GM12878 (cell line): ENCODE results near the gene RIPK4. TPM values are rescaled to one million over a fixed set of nuclear protein-coding genes. Genes with fewer than 3 reads are reported as not detected.

Experiments used
- ATAC-seq: fragments of 200-7000 bp; cut with Tn5 transposase; 3 replicates; pipeline ENCODE4 v1.9.1; 2020; ENCODE audit warnings: mild to moderate bottlenecking, moderate library complexity
- BruUV-seq: library from RNA; stranded (reverse); fragments of 400-500 nt; replicated peaks from 2 replicates; lab custom pipeline; 2021; lab: Mats Ljungman, UMichigan
- CTCF ChIA-PET: fragments of 300-600 bp; sonication (Branson Sonifier 250); formaldehyde crosslinking; extraction: SDS; loops from one replicate; lab custom pipeline; 2021; ENCODE audit warnings: inconsistent platforms; lab: Yijun Ruan, JAX
- POLR2A ChIA-PET: fragments of 350-600 bp; formaldehyde crosslinking; extraction: SDS; loops from one replicate; lab custom pipeline; 2021; ENCODE audit warnings: inconsistent platforms; lab: Charles Lee
- RAD21 ChIA-PET: fragments of 300-600 bp; sonication (Branson Sonifier 250); formaldehyde crosslinking; loops from one replicate; lab custom pipeline; 2023; ENCODE audit warnings: antibody characterized with exemption; ENCODE audit not compliant: unreplicated experiment; lab: Charles Lee
- SMC1A ChIA-PET: fragments of 300-600 bp; sonication (Branson Sonifier 250); formaldehyde crosslinking; loops from one replicate; lab custom pipeline; 2023; ENCODE audit not compliant: unreplicated experiment, uncharacterized antibody; lab: Charles Lee
- DNase-seq: peaks from one replicate; pipeline ENCODE4 v3.0.0-alpha.2; 2011; ENCODE audit warnings: low read depth, low spot score
- FAIRE-seq: peaks from 3 replicates; lab custom pipeline; 2011; peaks lifted over from hg19 to GRCh38; lab: Jason Lieb, UNC
- H2AFZ ChIP-seq: 2 replicates; pipeline ENCODE4 v1.6.0; 2011; ENCODE audit warnings: low read depth, low read length, control low read depth; ENCODE audit not compliant: control insufficient read depth
- H3K27ac ChIP-seq: 2 replicates; pipeline ENCODE4 v1.5.1; 2011; ENCODE audit warnings: control low read depth; ENCODE audit not compliant: control insufficient read depth, insufficient read depth
- H3K27me3 ChIP-seq, 2 experiments: replicated peaks in 1 of 2; 2 replicates each; pipeline versions ENCODE4 v1.6.0 to v1.6.1; 2011; ENCODE audit warnings: low read length in 1 of 2; ENCODE audit not compliant: control insufficient read depth in 2 of 2, insufficient read depth in 2 of 2
- H3K36me3 ChIP-seq, 2 experiments: 2 replicates each; pipeline ENCODE4 v1.5.1; 2011; ENCODE audit warnings: low read length in 1 of 2; ENCODE audit not compliant: control insufficient read depth in 2 of 2, insufficient read depth in 2 of 2
- H3K4me1 ChIP-seq: 2 replicates; pipeline ENCODE4 v1.6.1; 2011; ENCODE audit warnings: mild to moderate bottlenecking, low read length, moderate library complexity, mixed read lengths; ENCODE audit not compliant: control insufficient read depth, insufficient read depth
- H3K4me2 ChIP-seq: 2 replicates; pipeline ENCODE4 v1.6.0; 2011; ENCODE audit warnings: control low read depth; ENCODE audit not compliant: control insufficient read depth, insufficient read depth
- H3K4me3 ChIP-seq: fragments of 200-600 bp; sonication (generic); 2 replicates; pipeline ENCODE4 v1.5.1; 2016
- H3K79me2 ChIP-seq: 2 replicates; pipeline ENCODE4 v1.6.0; 2011; ENCODE audit warnings: low read length; ENCODE audit not compliant: control insufficient read depth, insufficient read depth
- H3K9ac ChIP-seq: 2 replicates; pipeline ENCODE4 v1.8.0; 2011; ENCODE audit warnings: low read length, control low read depth, mixed read lengths; ENCODE audit not compliant: control insufficient read depth, insufficient read depth
- H3K9me3 ChIP-seq: replicated peaks from 3 replicates; pipeline ENCODE4 v1.5.1; 2011; ENCODE audit warnings: mild to moderate bottlenecking, low read length; ENCODE audit not compliant: control insufficient read depth, insufficient read depth
- H4K20me1 ChIP-seq: 2 replicates; pipeline ENCODE4 v1.6.0; 2011; ENCODE audit not compliant: control insufficient read depth, insufficient read depth
- BCLAF1 ChIP-seq: fragments of 450-650 bp; IDR thresholded peaks from 2 replicates; pipeline ENCODE4 v1.6.1; 2017; ENCODE audit warnings: antibody characterized with exemption, mild to moderate bottlenecking, moderate library complexity
- CBX3 ChIP-seq: fragments of 200-600 bp; sonication (generic); IDR thresholded peaks from 2 replicates; pipeline ENCODE4 v1.6.1; 2016; ENCODE audit warnings: low read depth, borderline replicate concordance
- CTCF ChIP-seq, 3 experiments: IDR thresholded peaks in 2 of 3; conservative IDR thresholded peaks in 1 of 3; 2 replicates each; pipeline ENCODE4 v1.5.1; 2011; ENCODE audit warnings: low read depth in 3 of 3, low read length in 3 of 3, mild to moderate bottlenecking in 3 of 3, control low read depth in 2 of 3, moderate library complexity in 2 of 3, inconsistent platforms in 1 of 3, mixed read lengths in 1 of 3; ENCODE audit not compliant: control insufficient read depth in 2 of 3, insufficient read depth in 1 of 3; ENCODE audit errors: extremely low read depth in 1 of 3
- FOXK2 ChIP-seq: fragments of 450-650 bp; IDR thresholded peaks from 2 replicates; pipeline ENCODE4 v1.6.1; 2017; ENCODE audit warnings: mild to moderate bottlenecking, moderate library complexity
- HCFC1 ChIP-seq: fragments of 150-350 bp; IDR thresholded peaks from 2 replicates; pipeline ENCODE4 v1.6.1; 2014; ENCODE audit warnings: low read length
- KDM1A ChIP-seq: fragments of 200-600 bp; sonication (generic); IDR thresholded peaks from 2 replicates; pipeline ENCODE4 v1.6.1; 2016; ENCODE audit warnings: borderline replicate concordance
- NBN ChIP-seq: fragments of 450-650 bp; IDR thresholded peaks from 2 replicates; pipeline ENCODE4 v1.6.1; 2016
- NFYA ChIP-seq: IDR thresholded peaks from 2 replicates; pipeline ENCODE4 v1.6.1; 2011; ENCODE audit warnings: low read depth, mild to moderate bottlenecking, low read length, improper control_type of control experiment, borderline replicate concordance
- PAX8 ChIP-seq: fragments of 450-650 bp; IDR thresholded peaks from 2 replicates; pipeline ENCODE4 v1.6.1; 2017; ENCODE audit warnings: mild to moderate bottlenecking, moderate library complexity
- SMAD1 ChIP-seq: fragments of 450-650 bp; IDR thresholded peaks from 2 replicates; pipeline ENCODE4 v1.6.1; 2018; ENCODE audit warnings: mild to moderate bottlenecking, low read depth; ENCODE audit not compliant: partially characterized antibody
- SMAD5 ChIP-seq: IDR thresholded peaks from 2 replicates; pipeline ENCODE4 v1.6.1; 2016; ENCODE audit warnings: antibody characterized with exemption, low read depth
- SMC3 ChIP-seq: IDR thresholded peaks from 2 replicates; pipeline ENCODE4 v1.6.1; 2011; ENCODE audit warnings: low read length, improper control_type of control experiment, borderline replicate concordance
- TARDBP ChIP-seq: IDR thresholded peaks from 2 replicates; pipeline ENCODE4 v1.6.1; 2016; ENCODE audit warnings: borderline replicate concordance
- TBL1XR1 ChIP-seq: IDR thresholded peaks from 2 replicates; pipeline ENCODE4 v1.6.1; 2012; ENCODE audit warnings: low read depth, low read length, improper control_type of control experiment
- TCF3 ChIP-seq: IDR thresholded peaks from 2 replicates; pipeline ENCODE4 v1.6.1; 2012; ENCODE audit warnings: low read depth, mild to moderate bottlenecking, low read length, borderline replicate concordance; ENCODE audit not compliant: insufficient read depth
- TCF7 ChIP-seq: IDR thresholded peaks from 2 replicates; pipeline ENCODE4 v1.6.1; 2014; ENCODE audit warnings: antibody characterized with exemption, borderline replicate concordance
- ZBTB40 ChIP-seq: fragments of 450-650 bp; IDR thresholded peaks from 2 replicates; pipeline ENCODE4 v1.6.1; 2016; ENCODE audit warnings: mild to moderate bottlenecking, moderate library complexity, borderline replicate concordance
- ZNF207 ChIP-seq: fragments of 450-650 bp; IDR thresholded peaks from 2 replicates; pipeline ENCODE4 v1.6.1; 2014; ENCODE audit warnings: antibody characterized with exemption, mild to moderate bottlenecking, borderline replicate concordance
- WGBS: methylation state at CpG from one replicate; pipeline ENCODE4 v1.1.6; 2016; ENCODE audit warnings: low lambda C conversion rate; ENCODE audit not compliant: insufficient replicate concordance, insufficient coverage; ENCODE audit errors: missing lambda C conversion rate; 5-methylcytosine and 5-hydroxymethylcytosine counted together
- in situ Hi-C: fragments of 300-500 bp; cut with MboI; formaldehyde crosslinking; loops from 9 replicates; pipeline ENCODE4 v1.14.3; 2018; ENCODE audit warnings: mixed read lengths
- intact Hi-C: fragments of 100-400 bp; cut with micrococcal nuclease; formaldehyde crosslinking; loops from one replicate; pipeline ENCODE4 v1.14.2; 2022; ENCODE audit not compliant: unreplicated experiment
- polyA plus RNA-seq, 11 experiments: library from polyadenylated mRNA; depleted of rRNA in 4 of 11; unstranded in 6 of 11; stranded (reverse) in 5 of 11; fragments of >200 nt; fragmentation: Nextera tagmentation in 4 of 11; fragmentation: Illumina TruSeq in 1 of 11; extraction: Ambion mirVana in 4 of 11; extraction: Trizol in 1 of 11; gene quantifications; 1 replicate in 1 of 11; 2 replicates in 10 of 11; pipeline versions ENCODE4 v1.2.1 to v1.2.3, GENCODE V29; 2011 to 2016; ENCODE audit warnings: inconsistent platforms in 2 of 11, missing spikeins in 2 of 11, low read depth in 1 of 11
- total RNA-seq, 4 experiments: library from RNA; depleted of rRNA in 3 of 4; stranded (reverse); fragments of >200 nt in 3 of 4; fragmentation: Illumina TruSeq in 1 of 4; extraction: Trizol in 1 of 4; gene quantifications; 2 replicates each; pipeline versions ENCODE4 v1.2.1 to v1.2.3, GENCODE V29; 2013 to 2021

The RIPK4 gene
- total and polyA plus RNA-seq, 10 of the 15 experiments (the other 5 are each of a cell fraction or from before 2014, with no cell fraction given) = 0.05 TPM; not detected in 9

- H3K27me3 ChIP-seq = no peaks in the 10 kb centered on the region; a peak in 1 of 4 replicates
- intact Hi-C loops = no loop called here
- ChIA-PET POLR2A (no interaction called here), SMC1A (no interaction called here), CTCF (interaction anchor here (1.1 kb wide), 3 partner anchors 8 to 371 kb away, joined by 3 read pairs; no protein-coding TSS in a partner anchor), RAD21 (no interaction called here)
- H3K4me2 ChIP-seq = no peak overlapping the region
- ATAC-seq (no peak), DNase-seq (no peak), FAIRE-seq (no peak)
- H3K9ac ChIP-seq = no peak overlapping the region
- in situ Hi-C loops = no loop called here
- no peaks in the 10 kb centered on the region for H3K79me2 ChIP-seq
- no peak overlapping the region for H3K27ac ChIP-seq
- no peaks in the 10 kb centered on the region for H4K20me1 ChIP-seq
- H3K4me1 ChIP-seq = no peaks in the 10 kb centered on the region
- H3K4me3 ChIP-seq = no peak overlapping the region
- H2AFZ ChIP-seq = no peak overlapping the region
- H3K36me3 ChIP-seq = no peaks in the 10 kb centered on the region
- 28% methylated on average over 8 of the region's 8 CpGs for WGBS
- H3K9me3 ChIP-seq = no peaks in the 10 kb centered on the region
- BruUV-seq = no TSS peak
- TF ChIP-seq SMC3 (no peak), SMAD1 (no peak), PAX8 (no peak), TCF3 (no peak), ZBTB40 (no peak), TBL1XR1 (no peak), TARDBP (no peak), CTCF (IDR thresholded peaks at IDR 0.05 in 2 of 3, conservative IDR thresholded peaks at IDR 0.05 in 1 of 3; ENCODE audit: control insufficient read depth in 2 of 3, extremely low read depth in 1 of 3, insufficient read depth in 1 of 3, low read depth in 3 of 3, low read length in 3 of 3) (no peak), SMAD5 (no peak), HCFC1 (no peak), NFYA (no peak), FOXK2 (no peak), KDM1A (no peak), NBN (no peak), BCLAF1 (no peak), CBX3 (no peak), TCF7 (no peak), ZNF207 (no peak)
Observed at GRCh38 chr21:41746744-41747006, 20.2 kb downstream of the RIPK4 start.
